Loucy (cell line): ENCODE data around the gene IKBKG.

Experiments
- EZH2phosphoT487 ChIP-seq: fragments of 200-600 bp; IDR thresholded peaks from 2 replicates; pipeline ENCODE4 v1.6.1; 2018; ENCODE audit warnings: antibody characterized with exemption, mild to moderate bottlenecking, moderate library complexity, borderline replicate concordance
- TF ChIP-seq, protein P1 (sequence below): fragments of 200-600 bp; sonication (generic); conservative IDR thresholded peaks from 2 replicates; pipeline ENCODE4 v1.5.1; 2014; ENCODE audit warnings: mild to moderate bottlenecking, antibody characterized with exemption, low read length

GRCh38 chrX:154535892-154536291 is 11.5 kb upstream of the IKBKG start:
- TF ChIP-seq, protein P1, sequence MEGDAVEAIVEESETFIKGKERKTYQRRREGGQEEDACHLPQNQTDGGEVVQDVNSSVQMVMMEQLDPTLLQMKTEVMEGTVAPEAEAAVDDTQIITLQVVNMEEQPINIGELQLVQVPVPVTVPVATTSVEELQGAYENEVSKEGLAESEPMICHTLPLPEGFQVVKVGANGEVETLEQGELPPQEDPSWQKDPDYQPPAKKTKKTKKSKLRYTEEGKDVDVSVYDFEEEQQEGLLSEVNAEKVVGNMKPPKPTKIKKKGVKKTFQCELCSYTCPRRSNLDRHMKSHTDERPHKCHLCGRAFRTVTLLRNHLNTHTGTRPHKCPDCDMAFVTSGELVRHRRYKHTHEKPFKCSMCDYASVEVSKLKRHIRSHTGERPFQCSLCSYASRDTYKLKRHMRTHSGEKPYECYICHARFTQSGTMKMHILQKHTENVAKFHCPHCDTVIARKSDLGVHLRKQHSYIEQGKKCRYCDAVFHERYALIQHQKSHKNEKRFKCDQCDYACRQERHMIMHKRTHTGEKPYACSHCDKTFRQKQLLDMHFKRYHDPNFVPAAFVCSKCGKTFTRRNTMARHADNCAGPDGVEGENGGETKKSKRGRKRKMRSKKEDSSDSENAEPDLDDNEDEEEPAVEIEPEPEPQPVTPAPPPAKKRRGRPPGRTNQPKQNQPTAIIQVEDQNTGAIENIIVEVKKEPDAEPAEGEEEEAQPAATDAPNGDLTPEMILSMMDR, result no peak
- no peak for TF ChIP-seq EZH2phosphoT487
